Activated CD4-positive, alpha-beta T cell treated with anti-CD3 and anti-CD28 coated beads, Interleukin-10, Interleukin-2, amounts not matched to agents 100 ng/mL and 50 ng/mL, durations not matched to agents 16 hours and 8 hours (primary cell): ENCODE measurements around the gene TBC1D9.

Source experiments
- DNase-seq: peaks from one replicate; pipeline ENCODE4 v3.0.0-alpha.2; 2020

The TBC1D9 gene

DNA sequence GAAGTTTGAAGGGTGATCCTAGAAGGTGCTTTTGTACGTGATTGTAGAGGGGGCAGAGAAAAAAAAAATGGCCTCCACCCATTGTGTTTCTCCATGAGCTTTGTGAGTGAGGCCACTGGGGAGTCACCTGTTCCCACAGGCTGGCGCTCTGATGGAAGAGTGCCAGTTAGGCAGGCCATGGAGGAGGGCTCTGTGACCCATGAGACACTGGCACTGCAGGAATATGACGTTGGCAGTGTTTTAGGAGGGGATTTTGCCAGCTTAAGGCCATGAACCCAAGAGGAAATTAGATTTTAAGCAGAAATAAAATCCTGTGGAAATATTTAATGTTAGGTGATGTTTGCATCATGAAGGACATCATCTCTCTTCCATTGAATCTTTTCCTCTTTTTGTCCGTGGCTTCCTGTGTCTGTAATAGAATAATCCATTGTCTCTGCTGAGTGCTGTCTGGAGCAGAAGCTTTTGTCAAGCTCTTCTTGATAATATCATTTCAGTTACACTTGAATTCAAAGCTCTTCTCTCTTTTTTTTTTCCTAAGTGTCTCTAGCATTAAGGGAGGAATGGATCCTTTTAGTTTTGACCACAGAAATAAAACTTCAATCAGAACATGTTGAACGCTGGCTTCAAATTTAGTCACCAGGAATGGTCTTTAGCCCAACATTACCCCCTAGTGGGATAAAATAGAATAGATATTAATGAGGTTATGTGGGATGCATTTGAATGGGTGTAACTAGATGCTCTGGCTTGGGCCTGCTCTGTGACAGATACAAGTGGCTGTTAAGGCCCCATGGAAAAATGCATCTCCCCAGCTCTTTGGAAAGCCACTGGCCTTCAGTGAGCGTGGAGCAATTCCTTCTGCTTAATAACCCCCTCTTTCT is 146.4 kb downstream of the TBC1D9 start:
- peak; percentile 45 for DNase-seq

DNA sequence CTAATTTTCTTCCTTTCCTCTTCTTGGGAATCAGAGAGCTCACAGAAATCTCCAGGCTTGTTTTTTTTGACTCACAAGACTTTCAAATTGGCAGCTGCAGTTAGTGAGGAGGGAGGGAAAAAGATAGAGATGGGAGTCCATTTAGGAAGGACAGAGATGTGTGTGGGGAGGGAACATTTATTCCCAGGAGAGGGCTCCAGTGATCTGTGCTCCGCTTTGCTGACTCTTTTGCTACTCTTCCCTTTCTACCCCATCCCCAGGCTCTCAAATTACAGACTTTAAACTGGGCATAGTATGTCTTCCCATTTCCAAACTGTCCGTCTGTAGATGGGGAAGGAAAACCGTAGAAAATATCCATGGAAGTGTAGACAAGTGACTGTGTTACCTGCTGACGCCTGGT is 148.3 kb downstream of the TBC1D9 start:
- no peak for DNase-seq

DNA sequence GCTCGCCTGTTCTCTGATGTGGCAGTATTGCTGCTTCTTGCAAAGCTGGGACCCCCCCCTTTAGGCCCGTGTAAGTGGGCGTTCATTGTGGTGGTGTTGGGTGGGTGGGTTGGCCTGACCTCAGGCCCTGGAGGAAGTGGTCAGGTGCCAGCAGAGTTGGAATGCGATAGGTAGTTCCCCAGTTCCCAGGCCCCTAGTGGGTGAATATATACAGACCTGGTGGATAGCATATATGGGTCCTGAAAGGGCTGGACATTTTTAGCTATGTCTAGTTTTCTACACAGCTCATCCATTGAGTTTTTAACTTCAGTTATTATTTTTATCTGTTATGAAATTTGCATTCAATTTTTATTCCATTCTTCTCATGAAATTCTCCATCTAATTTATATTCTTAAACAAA is 151.6 kb downstream of the TBC1D9 start:
- DNase-seq, result no peak

DNA sequence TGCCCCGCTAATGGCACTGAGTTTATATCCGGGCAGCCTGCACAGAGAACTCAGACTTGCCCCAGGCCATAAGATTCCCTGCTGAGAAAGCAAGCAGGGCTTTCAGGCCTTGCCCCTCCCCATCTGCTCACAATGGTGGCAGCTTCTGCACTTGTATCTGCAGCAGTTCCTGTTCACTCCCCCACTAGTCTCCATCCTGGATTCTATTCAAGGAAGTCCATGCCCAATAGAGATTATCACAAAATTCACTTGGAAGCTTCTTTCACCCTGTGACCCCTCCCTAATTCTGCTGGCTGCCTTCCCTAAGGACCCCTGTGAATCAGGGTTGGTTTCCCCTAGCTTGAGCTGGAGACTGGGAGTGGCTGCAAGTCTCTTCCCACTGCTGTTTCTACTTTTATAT is 152.9 kb downstream of the TBC1D9 start:
- no peak for DNase-seq

DNA sequence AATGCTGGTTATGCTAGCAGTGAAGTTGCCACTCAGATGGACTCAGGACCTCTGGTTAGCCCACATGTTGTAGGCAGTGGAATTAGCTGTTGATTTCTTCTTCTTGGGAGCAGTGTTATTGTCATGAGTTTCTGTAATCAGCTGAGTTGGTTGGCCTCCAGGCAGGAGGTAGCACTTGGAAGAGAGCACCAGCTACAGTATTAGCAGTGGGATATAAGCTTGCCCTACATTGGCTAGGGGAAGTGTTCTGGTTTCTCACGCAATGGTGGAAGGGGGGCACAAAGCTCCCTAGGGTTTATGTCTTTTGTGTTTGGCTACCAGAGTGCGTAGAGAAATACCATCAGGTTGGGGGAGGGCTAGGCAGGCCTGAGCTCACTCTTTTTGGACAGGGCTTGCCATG is 153.5 kb downstream of the TBC1D9 start:
- DNase-seq, result no peak

DNA sequence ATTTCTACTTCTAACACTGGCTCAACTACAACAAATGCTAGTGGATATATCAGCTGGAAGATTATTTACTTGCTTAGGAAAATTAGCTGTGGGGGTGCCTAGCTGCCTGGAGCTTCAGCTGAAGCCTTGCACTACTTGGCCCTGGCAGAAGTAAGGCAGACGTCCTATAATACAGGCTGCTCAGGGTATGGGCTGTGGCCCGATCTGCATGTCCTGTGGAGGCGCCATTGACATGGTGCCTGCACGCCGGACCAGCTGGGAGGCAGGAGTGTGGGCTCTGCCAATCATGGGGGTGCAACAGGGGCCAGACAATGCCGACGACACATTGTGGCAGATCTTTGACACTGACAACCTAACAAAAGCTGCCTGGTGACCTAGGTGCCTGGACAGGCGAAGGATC is 155.8 kb downstream of the TBC1D9 start:
- DNase-seq, result no peak

DNA sequence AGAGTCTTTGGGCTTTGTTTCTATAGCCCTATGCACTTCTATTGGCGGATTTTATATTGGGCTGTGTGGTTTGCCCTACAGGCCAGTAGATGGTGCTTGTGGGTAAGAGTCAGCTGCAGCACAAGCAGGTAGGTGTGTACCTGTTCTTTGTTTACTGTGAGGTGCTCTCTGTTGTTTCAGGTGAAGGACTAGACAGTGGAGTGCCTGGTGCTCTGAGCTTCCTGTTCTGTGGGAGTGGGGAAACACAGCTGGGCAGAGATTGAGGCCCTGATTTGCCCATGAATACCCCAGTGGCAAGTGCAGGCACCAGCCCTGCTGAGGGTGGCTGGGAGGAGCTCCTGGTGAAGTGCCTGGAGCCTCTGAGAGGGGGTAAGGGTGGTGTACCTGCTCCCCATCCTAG is 161.1 kb downstream of the TBC1D9 start:
- DNase-seq, result peak; percentile 8

DNA sequence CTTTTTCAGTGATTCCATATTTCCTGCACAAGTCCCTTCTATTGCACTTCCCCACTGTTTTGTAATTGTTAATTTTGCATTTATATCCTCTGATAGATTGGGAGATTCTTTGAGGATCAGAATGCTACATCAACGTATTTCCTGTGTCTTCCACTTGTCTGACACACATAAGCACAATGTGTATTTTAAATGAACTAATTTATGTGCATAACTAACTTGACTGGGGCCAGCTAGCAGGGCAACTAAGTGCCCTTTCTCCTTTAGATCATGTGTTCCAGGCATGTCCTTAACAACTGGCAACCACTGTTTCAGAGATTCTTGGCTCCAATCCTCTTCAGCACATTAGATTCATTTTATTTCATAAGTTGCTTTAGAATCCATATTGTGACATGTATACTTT is 171.7 kb downstream of the TBC1D9 start:
- DNase-seq, result no peak

DNA sequence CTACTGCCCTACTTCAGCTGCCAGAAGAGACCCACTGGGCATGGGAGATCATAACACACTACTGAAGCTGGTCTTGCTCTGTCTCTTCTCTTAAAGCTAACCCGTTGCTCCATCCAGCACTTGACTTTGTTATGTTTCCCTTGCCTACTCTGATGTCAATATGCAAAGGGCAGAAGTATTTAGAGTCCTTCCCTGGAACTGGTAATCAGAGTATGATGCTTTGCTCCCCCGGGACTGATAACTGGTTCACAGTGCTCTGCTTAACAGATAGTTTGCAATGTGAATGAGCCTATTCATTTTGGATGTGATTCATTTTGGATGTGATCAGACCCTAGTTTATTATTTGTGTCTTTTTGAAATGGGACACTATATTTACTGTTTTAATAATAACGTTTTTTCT is 175.1 kb downstream of the TBC1D9 start:
- no peak for DNase-seq

DNA sequence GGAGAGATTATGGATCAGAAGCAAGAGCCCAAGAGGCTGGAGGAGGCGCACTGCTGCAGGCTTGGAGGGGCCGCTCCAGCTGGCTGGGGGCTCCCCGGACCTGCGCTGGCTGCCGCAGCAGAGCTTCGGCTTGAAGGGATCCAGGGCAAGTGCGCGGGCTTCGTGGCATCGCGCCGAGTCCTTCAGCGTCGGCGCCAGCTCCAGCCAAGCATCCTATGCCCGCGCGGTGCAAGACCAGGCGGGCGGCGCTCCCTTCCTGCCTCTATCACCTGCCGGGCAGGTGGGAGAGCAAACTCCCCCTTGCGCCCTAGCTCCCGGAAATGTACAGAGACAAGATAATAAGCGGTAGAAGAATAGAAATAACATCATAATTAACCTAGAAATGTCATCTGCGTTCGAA is 176.9 kb downstream of the TBC1D9 start:
- no peak for DNase-seq

DNA sequence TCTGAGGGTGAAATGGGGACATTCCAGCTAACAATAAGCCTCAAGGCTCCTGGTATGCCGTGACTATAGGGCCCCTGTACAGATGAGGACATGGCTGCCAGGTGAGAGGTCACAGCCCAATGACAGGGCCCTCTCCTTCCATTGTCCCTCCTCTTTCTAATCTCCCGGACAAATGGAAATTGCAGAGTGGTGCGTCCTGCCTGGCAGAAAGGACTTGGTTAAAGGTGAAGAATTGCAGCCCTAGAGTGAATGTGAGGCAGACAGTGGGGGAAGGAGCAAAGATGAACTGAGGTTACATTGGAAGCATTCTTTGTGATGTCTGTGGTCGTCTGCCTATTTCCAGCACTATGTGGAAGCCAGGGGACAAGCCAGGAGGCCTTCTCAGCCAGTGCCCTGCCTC is 180.7 kb downstream of the TBC1D9 start:
- DNase-seq, result no peak

DNA sequence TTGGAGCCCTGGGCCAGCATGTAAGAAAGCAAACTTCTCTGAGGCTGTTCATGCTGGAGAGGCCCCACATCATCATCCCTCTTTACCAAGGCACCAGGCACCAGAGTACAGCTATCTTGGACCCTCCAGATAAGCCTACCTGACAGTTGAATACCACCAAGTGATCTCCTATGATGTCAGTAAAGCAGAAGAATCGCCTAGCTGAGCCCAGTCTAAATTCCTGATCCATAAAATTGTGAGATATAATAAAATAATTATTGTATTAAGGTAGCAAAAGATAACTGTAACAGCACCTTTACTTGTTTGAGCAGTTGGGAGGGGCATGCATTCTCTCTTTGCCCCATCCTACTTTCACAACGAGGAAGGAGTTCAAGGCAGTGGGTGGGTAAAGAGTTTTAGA is 184.6 kb downstream of the TBC1D9 start:
- DNase-seq, result no peak
